CD4-positive, alpha-beta T cell treated with Interleukin-2 at 100 ng/mL for 4 hours (primary cell): Measurements from ENCODE around the gene ARHGEF16.

Experiments used
- DNase-seq: peaks from one replicate; pipeline ENCODE4 v3.0.0-alpha.2; 2020; ENCODE audit warnings: low spot score

Gene ARHGEF16

DNA sequence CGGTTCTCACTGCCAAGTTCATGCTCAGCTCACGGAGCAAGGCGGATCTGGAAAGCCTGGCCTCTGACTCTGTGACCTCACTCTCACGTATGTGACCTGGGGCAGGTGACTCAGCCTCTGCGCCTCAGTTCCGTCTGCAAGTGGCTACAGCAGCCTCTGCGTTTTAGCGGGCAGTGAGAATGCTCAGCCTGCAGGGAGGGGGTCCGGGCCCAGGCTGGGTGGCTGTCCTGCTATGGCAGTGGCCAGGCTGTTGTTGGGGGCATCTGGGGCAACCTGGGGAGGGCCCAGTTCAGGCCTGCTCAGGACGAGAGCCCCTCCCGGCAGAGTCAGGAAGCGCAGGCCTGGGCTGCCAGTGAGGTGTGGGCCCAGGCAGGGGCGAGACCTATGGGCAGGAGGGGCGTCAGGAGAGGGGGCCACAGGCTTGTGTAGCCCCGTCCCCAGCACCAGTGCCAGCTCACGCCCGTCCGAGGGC lies 27.9 kb downstream of the ARHGEF16 start:
- DNase-seq, result no peak

DNA sequence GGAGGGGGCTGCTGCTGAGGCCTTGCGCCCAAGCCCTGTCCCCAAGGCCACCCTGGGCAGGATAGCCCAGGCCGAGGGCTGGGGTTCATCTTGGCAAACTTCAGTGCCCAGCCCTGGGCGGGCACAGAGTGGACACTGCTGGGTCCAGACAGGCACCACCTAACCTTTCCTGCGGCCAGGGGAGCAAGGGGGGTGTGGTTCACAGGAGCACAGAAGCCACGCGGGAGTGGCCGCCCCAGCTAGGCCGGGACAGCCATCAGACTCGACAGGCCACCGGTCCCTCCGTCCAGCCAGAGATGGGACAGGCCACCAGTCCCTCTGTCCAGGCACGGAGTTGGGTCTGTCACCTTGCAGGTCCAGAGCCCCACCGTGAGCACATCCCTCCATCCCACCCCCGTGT lies 28.9 kb downstream of the ARHGEF16 start:
- no peak for DNase-seq

GRCh38 chr1:3483801-3484444 lies 29.5 kb downstream of the ARHGEF16 start:
- peak; percentile 16 for DNase-seq

- DNase-seq, result no peak
These were observed 30.6 kb downstream of the ARHGEF16 start for GRCh38 chr1:3485016-3485415.

GRCh38 chr1:3488432-3488831 lies 34.0 kb downstream of the ARHGEF16 start:
- DNase-seq, result no peak

GRCh38 chr1:3490046-3490745 lies 35.7 kb downstream of the ARHGEF16 start:
- DNase-seq, result no peak

- DNase-seq, result peak; percentile 80
These were observed 37.1 kb downstream of the ARHGEF16 start for GRCh38 chr1:3491291-3492246.

GRCh38 chr1:3492545-3493246 lies 38.2 kb downstream of the ARHGEF16 start:
- DNase-seq, result no peak

GRCh38 chr1:3494321-3495308 lies 40.1 kb downstream of the ARHGEF16 start:
- no peak for DNase-seq

DNA sequence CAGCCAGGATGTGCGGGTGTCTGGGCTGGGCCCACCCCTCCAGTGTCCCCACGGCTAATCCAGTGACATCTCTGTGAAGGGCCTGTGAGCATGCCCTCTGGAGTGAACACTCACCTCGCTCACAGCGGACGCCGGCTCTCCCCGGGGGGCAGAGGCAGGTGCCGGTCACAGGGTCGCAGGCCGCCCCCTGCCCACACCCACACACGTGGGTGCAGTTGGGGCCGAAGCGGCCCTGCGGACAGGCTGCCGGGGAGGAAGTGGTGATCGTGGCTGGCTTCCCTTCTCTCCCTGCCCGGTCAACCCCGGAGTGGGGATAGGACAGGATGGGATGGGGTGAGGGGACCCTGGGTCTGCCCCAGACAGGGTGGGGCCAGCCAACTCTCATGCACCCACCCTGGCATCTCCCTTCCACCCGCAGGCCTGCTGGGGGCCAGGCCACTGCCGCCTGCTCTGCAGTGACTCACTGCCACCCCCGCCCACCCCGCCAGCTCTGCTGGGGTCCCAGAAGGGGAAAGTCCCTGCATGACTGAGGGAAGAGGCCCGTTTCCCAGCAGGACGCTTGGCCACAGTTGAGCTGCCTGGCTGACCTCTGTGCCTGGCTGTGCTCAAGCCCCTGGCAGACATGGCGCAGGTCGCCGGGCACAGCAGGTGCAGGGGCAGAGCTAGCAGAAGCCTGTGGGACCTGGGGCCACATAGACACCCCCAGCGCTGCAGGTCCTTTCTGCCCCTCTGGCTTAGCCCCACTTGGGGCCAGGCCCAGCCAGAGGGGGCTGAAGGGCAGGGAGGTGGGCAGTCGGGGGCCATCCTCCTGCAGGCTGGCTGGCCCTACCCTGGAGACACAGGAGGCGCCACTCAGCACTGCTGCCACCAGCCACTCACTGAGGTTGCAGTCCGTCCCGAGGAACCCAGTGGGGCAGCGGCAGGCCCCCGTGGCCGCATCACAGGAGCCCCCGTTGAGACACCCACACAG lies 41.6 kb downstream of the ARHGEF16 start:
- no peak for DNase-seq

DNA sequence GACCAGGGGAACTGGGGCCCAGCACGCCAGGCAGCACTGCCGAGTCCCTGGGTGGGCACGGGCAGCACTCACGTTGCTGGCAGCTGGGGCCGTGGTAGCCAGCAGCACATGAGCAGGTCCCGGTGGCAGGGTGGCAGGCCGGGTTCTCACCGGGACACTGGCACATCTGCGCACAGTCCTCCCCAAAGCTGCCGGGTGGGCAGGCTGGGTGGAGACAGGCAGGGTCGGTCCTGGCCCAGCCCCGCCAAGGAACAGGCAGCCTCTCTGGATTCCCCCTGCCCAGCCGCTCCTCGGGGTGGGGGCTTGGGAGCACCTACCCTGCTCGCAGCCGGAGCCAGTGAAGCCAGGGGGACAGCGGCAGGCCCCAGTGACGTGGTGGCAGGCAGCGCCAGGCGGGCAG lies 42.5 kb downstream of the ARHGEF16 start:
- no peak for DNase-seq

DNA sequence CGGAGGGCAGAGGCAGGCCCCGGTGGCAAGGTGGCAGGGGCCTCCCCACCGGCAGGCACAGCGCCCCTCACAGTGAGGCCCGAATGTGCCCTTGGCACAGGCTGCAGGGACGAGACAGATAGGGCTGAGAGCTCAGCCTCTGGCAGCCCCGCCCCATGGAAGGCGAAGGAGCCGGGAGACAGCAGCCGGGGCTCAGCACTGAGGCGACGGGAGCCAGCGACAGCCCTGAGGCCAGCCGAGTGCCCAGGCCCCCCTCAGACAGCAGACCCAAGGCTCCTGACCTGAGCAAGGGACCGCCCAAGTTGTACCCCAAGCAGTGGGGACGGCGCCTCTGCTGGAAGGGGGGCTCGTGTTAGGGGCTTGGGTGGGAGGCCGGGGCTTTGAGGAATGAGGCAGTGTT lies 43.1 kb downstream of the ARHGEF16 start:
- no peak for DNase-seq

GRCh38 chr1:3498246-3498930 lies 43.9 kb downstream of the ARHGEF16 start:
- no peak for DNase-seq

DNA sequence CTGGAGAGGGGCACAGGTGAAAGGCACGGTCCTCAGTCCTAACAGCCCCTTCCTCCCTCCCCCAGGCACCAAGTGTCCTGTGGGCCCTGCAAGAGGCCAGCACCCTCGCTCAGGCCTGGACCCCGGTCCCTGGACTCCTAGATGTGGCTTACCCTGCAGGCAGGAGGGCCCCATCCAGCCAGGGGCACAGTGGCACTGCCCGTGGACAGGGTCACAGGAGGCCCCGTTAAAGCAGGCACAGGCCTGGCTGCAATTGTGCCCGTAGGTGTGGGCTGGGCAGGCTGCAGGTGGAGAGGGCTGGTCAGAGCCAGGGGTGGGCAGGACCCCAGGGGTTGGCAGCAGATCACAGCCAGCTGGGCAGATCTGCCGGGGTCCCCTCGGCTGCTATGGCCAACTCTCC lies 44.5 kb downstream of the ARHGEF16 start:
- DNase-seq, result no peak

DNA sequence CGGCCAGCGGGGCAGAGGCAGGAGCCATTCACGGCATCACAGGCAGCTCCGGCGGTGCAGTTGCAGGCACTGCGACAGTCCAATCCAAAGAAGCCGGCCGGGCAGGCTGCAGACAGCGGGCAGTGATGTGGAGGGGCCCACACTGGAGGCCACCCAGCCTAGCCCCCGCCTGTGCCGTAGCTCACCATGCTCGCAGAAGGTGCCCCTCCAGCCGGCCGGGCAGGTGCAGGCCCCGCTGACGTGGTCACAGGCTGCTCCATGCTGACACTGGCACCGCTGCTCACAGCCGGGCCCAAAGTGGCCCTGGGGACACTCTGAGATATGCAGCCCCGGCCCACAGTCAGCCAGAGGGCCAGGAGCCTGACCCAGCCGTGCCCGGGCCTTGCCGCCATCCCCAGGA lies 45.1 kb downstream of the ARHGEF16 start:
- DNase-seq, result no peak

DNA sequence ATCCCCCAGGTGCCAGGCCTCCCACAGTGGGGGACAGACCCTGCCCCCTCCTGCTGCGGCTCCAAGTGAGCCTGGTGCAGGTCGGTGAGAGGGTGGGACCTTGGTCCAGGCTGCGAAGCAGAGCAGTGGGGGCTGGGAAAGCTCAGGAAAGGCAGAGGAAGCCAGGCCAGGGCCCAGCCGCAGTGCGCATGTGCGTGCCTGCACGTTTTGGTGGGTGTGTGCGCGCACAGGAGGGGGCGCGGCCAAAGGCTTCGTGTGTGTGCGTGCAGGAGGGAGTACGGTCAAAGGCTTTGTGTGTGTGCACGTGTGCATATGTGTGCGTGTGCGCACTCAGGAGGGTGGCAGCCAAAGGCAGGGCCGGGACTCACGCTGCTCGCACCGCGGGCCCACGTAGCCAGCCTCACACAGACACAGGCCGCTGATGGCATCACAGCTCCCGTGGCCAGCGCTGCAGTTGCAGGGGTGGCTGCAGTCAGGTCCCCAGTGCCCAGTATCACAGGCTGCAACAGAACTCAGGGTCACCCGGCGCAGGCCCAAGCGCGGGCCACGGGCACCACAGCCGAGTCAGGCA lies 45.9 kb downstream of the ARHGEF16 start:
- DNase-seq, result no peak

GRCh38 chr1:3501437-3501836 lies 47.0 kb downstream of the ARHGEF16 start:
- no peak for DNase-seq

- no peak for DNase-seq
These were observed 47.6 kb downstream of the ARHGEF16 start for GRCh38 chr1:3501856-3502640.
